Right lung (tissue), 5 donors: ENCODE results near the gene GPR156. TPM values are rescaled to one million over a fixed set of nuclear protein-coding genes. Genes with fewer than 3 reads are reported as not detected.

Experiments used
- DNase-seq, 2 donors: peaks; one replicate each; pipeline ENCODE4 v3.0.0-alpha.2; 2013
- polyA plus RNA-seq, 5 donors: library from polyadenylated mRNA; unstranded; fragments of 120-200 nt; gene quantifications; one replicate each; pipeline versions ENCODE4 v1.2.1 to v1.2.3, GENCODE V29; 2013; ENCODE audit warnings: inconsistent platforms in 1 of 5, low replicate concordance in 1 of 5; ENCODE audit not compliant: insufficient read length in 5 of 5, insufficient read depth in 1 of 5

GPR156 gene
- polyA plus RNA-seq, 5 donors, result 1.9 to 2.4 (median 2.3) TPM

DNA sequence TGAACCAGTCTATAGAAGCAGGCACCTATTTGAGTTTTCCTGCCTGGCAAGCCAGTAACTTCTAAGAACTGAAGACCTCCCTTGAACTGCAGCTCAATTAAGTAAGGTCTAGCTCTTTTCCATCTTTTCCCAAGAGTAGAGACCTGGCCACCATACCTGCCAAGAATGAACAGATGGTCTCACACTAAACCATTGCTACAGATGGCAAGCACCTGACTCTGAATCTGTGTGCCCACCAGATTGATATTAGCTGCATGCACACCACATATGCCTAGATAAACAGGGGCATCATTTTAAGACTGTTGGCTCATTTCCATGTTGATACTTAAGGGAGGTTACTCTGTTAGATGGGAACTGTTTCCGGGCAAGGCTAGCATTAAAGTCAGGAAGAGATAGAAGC lies 156.0 kb downstream of the GPR156 start:
- DNase-seq, result no peak

GRCh38 chr3:120125992-120126391 lies 159.0 kb downstream of the GPR156 start:
- no peak for DNase-seq

DNA sequence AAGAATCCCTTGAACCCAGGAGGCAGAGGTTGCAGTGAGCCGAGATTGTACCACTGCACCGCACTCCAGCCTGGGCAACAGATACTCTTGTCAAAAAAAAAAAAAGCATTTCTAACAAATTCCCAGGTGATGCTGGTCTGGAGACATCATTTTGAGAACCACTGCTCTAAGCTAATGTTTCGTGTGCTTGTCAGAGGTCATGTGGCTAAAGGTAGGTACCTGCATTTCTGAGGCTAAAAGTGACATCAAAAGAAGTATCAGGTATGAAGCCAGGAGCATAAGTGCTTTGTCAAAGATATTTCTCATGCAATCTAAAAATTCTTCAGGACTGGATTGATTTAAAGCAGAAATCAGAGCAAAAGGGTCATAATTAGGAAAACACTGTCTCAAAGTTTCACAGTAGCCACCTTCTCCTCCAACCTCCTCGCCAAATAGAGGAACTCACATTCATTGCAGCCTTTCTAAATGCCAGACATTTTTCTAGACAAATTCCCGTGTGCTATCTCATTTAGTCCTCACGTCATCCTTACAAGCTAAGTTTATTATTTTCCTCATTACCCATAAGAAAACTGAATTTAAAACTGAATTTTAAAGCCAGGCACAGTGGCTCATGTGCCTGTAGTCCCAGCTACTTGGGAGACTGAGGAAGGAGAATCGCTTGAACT lies 165.0 kb downstream of the GPR156 start:
- DNase-seq, result no peak

Other genes with a start within 250 kb of the GPR156 start
- 10 to 100 TPM; 28.9 to 45.3 (median 39.1) TPM for gene GSK3B, start 190.8 kb downstream of the GPR156 start, polyA plus RNA-seq
- gene LRRC58, start 64.1 kb upstream of the GPR156 start, polyA plus RNA-seq, result 10 to 100 TPM; 17.5 to 29.5 (median 25.0) TPM
- 100 to 1,000 TPM; 451 to 563 (median 556) TPM for gene FSTL1, start 165.8 kb upstream of the GPR156 start, polyA plus RNA-seq